Stomach (tissue), 9 donors: ENCODE measurements around the gene CD72. TPM values are rescaled to one million over a fixed set of nuclear protein-coding genes. Genes with fewer than 3 reads are reported as not detected.

Source experiments
- DNase-seq, 2 donors: peaks; one replicate each; pipeline versions ENCODE4 v3.0.0 to v3.0.0-alpha.2; 2013 to 2019
- H3K27ac ChIP-seq, 5 donors: fragments of 200-600 bp in 4 of 5; sonication (generic) in 4 of 5; one replicate each; pipeline ENCODE4 v1.5.1; 2013 to 2019; ENCODE audit warnings: mild to moderate bottlenecking in 1 of 5, moderate library complexity in 1 of 5
- H3K27me3 ChIP-seq, 3 donors: fragments of 200-600 bp; sonication (generic); one replicate each; pipeline ENCODE4 v1.5.1; 2017 to 2019; ENCODE audit warnings: mixed run types in 1 of 3
- H3K36me3 ChIP-seq, 4 donors: fragments of 200-600 bp; sonication (generic); 1 replicate in 3 of 4; 2 replicates in 1 of 4; pipeline ENCODE4 v1.5.1; 2016 to 2019
- H3K4me1 ChIP-seq, 4 donors: fragments of 200-600 bp; sonication (generic); one replicate each; pipeline ENCODE4 v1.5.1; 2016 to 2019
- H3K4me3 ChIP-seq, 4 donors: fragments of 200-600 bp; sonication (generic) in 3 of 4; one replicate each; pipeline ENCODE4 v1.5.1; 2016 to 2019; ENCODE audit warnings: mild to moderate bottlenecking in 1 of 4
- H3K9me3 ChIP-seq, 4 donors: fragments of 200-600 bp; sonication (generic); one replicate each; pipeline ENCODE4 v1.5.1; 2016 to 2019
- EP300 ChIP-seq: sonication (generic); formaldehyde crosslinking; IDR thresholded peaks from one replicate; pipeline ENCODE4 v1.6.1; 2017; ENCODE audit warnings: antibody characterized with exemption
- POLR2A ChIP-seq, 4 donors: fragments of 450-650 bp; IDR thresholded peaks; one replicate each; pipeline ENCODE4 v1.6.1; 2016; ENCODE audit warnings: antibody characterized with exemption in 4 of 4, control low read depth in 2 of 4, mild to moderate bottlenecking in 1 of 4, moderate library complexity in 1 of 4
- POLR2AphosphoS5 ChIP-seq, 3 donors: sonication (generic); formaldehyde crosslinking; IDR thresholded peaks; one replicate each; pipeline ENCODE4 v1.6.1; 2016; ENCODE audit warnings: antibody characterized with exemption in 3 of 3
- WGBS, 5 donors: extraction: QIAGEN DNeasy Blood & Tissue Kit in 3 of 5; methylation state at CpG; one replicate each; pipeline versions ENCODE4 v1.1.5 to v1.1.7; 2013 to 2018; 5-methylcytosine and 5-hydroxymethylcytosine counted together
- intact Hi-C: fragments of 100-400 bp; cut with DNase I; formaldehyde crosslinking; loops from one replicate; pipeline ENCODE4 v1.15.1; 2023; ENCODE audit warnings: low total_unique reads
- polyA plus RNA-seq, 3 donors: library from polyadenylated mRNA; stranded (reverse); fragments of 200-250 nt; gene quantifications; one replicate each; pipeline ENCODE4 v1.2.3, GENCODE V29; 2013
- total RNA-seq, 5 donors: library from RNA; depleted of rRNA; stranded (reverse); fragments of >200 nt; gene quantifications; one replicate each; pipeline versions ENCODE4 v1.1.0 to v1.2.3, GENCODE V29; 2014 to 2016
- TF ChIP-seq, protein P1 (sequence below), 7 experiments: fragments of 450-650 bp in 4 of 7; fragments of 200-600 bp in 3 of 7; sonication (generic) in 3 of 7; IDR thresholded peaks; one replicate each; pipeline ENCODE4 v1.5.1; 2016 to 2019; ENCODE audit warnings: antibody characterized with exemption in 7 of 7, control low read depth in 2 of 7, mild to moderate bottlenecking in 1 of 7
- donor health status: healthy with polysubstance abuse.
- donor health status: Bipolar disorder and iron deficiency.
- donor health status: healthy.

The CD72 gene
- total and polyA plus RNA-seq, 8 donors = 0.61 to 18.7 (median 2.8) TPM; not detected in 3

DNA sequence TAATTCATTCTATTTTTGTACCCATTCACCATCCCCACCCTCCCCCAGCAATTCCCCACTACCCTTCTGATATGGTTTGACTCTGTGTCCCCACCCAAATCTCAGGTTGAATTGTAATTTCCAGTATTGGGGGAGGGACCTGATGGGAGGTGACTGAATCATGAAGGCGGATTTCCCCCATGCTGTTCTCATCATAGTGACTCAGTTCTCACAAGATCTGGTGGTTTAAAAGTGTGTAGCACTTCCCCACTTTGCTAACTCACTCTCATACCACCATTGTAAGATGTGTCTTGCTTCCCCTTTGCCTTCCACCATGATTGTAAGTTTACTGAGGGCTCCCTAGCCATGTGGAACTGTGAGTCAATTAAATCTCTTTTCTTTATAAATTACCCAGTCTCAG is 39.1 kb downstream of the CD72 start:
- DNase-seq = no peak
- no peaks in the 10 kb centered on the region for H3K4me1 ChIP-seq
- H3K36me3 ChIP-seq = peaks cover 0 to 6% (median 0%) of the 10 kb centered on the region in 4 donors
- H3K4me3 ChIP-seq = no peak overlapping the region
- 90 to 98% (median 92%) methylated on average over 1 of the region's 1 CpG for WGBS, 5 donors
- peaks cover 0 to 22% (median 16%) of the 10 kb centered on the region in 4 donors for H3K9me3 ChIP-seq
- no peak overlapping the region for H3K27ac ChIP-seq
- H3K27me3 ChIP-seq = no peaks in the 10 kb centered on the region
- TF ChIP-seq, protein P1, sequence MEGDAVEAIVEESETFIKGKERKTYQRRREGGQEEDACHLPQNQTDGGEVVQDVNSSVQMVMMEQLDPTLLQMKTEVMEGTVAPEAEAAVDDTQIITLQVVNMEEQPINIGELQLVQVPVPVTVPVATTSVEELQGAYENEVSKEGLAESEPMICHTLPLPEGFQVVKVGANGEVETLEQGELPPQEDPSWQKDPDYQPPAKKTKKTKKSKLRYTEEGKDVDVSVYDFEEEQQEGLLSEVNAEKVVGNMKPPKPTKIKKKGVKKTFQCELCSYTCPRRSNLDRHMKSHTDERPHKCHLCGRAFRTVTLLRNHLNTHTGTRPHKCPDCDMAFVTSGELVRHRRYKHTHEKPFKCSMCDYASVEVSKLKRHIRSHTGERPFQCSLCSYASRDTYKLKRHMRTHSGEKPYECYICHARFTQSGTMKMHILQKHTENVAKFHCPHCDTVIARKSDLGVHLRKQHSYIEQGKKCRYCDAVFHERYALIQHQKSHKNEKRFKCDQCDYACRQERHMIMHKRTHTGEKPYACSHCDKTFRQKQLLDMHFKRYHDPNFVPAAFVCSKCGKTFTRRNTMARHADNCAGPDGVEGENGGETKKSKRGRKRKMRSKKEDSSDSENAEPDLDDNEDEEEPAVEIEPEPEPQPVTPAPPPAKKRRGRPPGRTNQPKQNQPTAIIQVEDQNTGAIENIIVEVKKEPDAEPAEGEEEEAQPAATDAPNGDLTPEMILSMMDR (IDR thresholded peaks at IDR 0.05) = no peak
- TF ChIP-seq EP300 = no peak
- no peak for TF ChIP-seq POLR2A (IDR thresholded peaks at IDR 0.05)
- TF ChIP-seq POLR2AphosphoS5 (IDR thresholded peaks at IDR 0.05) = no peak
- intact Hi-C loops = no loop called here

DNA sequence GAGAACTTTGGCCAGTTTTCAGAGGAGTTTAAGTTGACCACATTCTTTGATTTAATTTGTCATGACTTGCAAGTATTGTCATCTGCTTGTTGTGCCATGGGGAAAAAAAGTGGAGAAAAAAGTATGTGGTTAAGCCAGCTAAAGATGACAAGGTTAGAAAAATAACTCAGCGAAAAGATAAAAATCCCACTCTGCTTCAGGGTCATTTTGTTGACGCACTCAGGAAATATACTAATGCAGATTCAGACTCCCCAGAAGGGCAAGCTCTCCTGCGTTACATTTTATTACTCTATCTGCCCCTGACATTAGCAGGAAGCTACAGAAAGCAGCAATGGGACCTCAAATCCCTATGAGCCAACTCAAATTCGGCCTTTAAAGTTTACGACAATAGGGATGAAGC is 40.7 kb downstream of the CD72 start:
- 90 to 96% (median 93%) methylated on average over 5 of the region's 5 CpGs for WGBS, 5 donors
- no peak overlapping the region for H3K27ac ChIP-seq
- peaks cover 0 to 6% (median 0%) of the 10 kb centered on the region in 4 donors for H3K36me3 ChIP-seq
- DNase-seq = no peak
- peaks cover 0 to 22% (median 16%) of the 10 kb centered on the region in 4 donors for H3K9me3 ChIP-seq
- intact Hi-C loops = no loop called here
- H3K27me3 ChIP-seq = no peaks in the 10 kb centered on the region
- H3K4me3 ChIP-seq = no peak overlapping the region
- TF ChIP-seq POLR2A (IDR thresholded peaks at IDR 0.05) (no peak), EP300 (no peak), POLR2AphosphoS5 (IDR thresholded peaks at IDR 0.05) (no peak)
- TF ChIP-seq, protein P1 (IDR thresholded peaks at IDR 0.05) = no peak
- H3K4me1 ChIP-seq = no peaks in the 10 kb centered on the region

DNA sequence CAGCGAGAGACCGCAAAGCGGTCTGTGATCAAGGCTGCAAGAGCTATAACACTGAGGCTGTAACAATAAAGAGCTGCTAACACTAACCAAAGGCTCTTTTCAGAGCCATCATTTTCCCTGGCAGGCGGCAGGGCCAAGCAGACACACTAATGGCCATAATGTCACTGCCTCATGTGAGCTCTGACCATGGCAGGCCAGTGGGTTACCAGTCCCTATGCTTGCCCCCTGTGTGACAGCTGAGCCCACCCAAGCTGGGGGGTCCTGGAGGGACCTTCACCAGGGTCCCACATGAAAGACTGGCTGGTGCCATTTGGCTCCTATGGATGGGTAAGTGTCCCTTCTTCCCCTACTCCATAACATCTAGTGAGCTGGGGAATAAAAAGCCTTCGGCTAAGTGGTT is 42.7 kb downstream of the CD72 start:
- Histone ChIP-seq H3K9me3 (peaks cover 0 to 15% (median 12%) of the 10 kb centered on the region in 4 donors), H3K27ac (no peak overlapping the region), H3K4me3 (no peak overlapping the region), H3K4me1 (no peaks in the 10 kb centered on the region), H3K27me3 (no peaks in the 10 kb centered on the region), H3K36me3 (peaks cover 0 to 6% (median 0%) of the 10 kb centered on the region in 4 donors)
- no peak for DNase-seq
- TF ChIP-seq POLR2A (IDR thresholded peaks at IDR 0.05) (no peak), POLR2AphosphoS5 (IDR thresholded peaks at IDR 0.05) (no peak), EP300 (no peak)
- TF ChIP-seq, protein P1 (IDR thresholded peaks at IDR 0.05) = no peak
- intact Hi-C loops = no loop called here
- WGBS, 5 donors = 79 to 97% (median 95%) methylated on average over 5 of the region's 5 CpGs

DNA sequence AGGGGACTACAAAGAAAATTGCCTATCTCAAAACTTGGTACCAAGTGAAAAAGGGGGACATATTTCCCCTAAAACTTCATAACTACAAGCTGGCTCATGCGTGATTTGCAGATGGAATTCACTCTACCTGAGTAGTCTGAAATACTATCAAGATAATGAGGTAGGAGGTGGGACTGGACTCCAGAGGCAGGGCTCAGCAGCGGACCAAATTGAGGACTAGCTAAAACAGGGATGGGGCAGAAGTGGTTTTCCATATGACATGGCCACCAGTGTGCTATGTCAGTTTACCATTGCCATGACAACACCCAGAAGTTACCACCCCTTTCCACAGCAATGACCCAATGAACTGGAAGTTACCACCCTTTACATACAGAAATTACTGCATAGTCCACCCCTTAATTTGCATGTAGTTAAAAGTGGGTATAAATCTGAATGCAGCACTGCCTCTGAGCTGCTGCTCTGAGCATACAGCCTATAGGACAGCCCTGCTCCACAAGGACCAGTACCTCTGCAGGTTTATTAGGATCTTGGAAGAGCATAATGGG is 43.6 kb downstream of the CD72 start:
- Histone ChIP-seq H3K4me3 (no peak overlapping the region), H3K9me3 (peaks cover 0 to 7% (median 4%) of the 10 kb centered on the region in 4 donors), H3K4me1 (no peaks in the 10 kb centered on the region), H3K36me3 (no peaks in the 10 kb centered on the region), H3K27me3 (no peaks in the 10 kb centered on the region), H3K27ac (no peak overlapping the region)
- WGBS, 5 donors = 88 to 94% (median 89%) methylated on average over 2 of the region's 2 CpGs
- no peak for DNase-seq
- TF ChIP-seq POLR2A (IDR thresholded peaks at IDR 0.05) = no peak
- TF ChIP-seq, protein P1 (IDR thresholded peaks at IDR 0.05) = no peak
- no peak for TF ChIP-seq POLR2AphosphoS5 (IDR thresholded peaks at IDR 0.05)
- TF ChIP-seq EP300 = no peak
- intact Hi-C loops = no loop called here
